HG03175 (cell line): ENCODE measurements around the gene STX10.
"Not testable (repeated sequence)": the region's sequence is repeated elsewhere in the genome, so short reads cannot be mapped to it uniquely, and the experiment has no call there.

ENCODE experiments used
- ATAC-seq: cut with Tn5 transposase; IDR thresholded peaks from one replicate; pipeline ENCODE4 v1.9.1; 2021; ENCODE audit warnings: mild to moderate bottlenecking, moderate library complexity; ENCODE audit not compliant: unreplicated experiment

The STX10 gene, protein sequence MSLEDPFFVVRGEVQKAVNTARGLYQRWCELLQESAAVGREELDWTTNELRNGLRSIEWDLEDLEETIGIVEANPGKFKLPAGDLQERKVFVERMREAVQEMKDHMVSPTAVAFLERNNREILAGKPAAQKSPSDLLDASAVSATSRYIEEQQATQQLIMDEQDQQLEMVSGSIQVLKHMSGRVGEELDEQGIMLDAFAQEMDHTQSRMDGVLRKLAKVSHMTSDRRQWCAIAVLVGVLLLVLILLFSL

DNA sequence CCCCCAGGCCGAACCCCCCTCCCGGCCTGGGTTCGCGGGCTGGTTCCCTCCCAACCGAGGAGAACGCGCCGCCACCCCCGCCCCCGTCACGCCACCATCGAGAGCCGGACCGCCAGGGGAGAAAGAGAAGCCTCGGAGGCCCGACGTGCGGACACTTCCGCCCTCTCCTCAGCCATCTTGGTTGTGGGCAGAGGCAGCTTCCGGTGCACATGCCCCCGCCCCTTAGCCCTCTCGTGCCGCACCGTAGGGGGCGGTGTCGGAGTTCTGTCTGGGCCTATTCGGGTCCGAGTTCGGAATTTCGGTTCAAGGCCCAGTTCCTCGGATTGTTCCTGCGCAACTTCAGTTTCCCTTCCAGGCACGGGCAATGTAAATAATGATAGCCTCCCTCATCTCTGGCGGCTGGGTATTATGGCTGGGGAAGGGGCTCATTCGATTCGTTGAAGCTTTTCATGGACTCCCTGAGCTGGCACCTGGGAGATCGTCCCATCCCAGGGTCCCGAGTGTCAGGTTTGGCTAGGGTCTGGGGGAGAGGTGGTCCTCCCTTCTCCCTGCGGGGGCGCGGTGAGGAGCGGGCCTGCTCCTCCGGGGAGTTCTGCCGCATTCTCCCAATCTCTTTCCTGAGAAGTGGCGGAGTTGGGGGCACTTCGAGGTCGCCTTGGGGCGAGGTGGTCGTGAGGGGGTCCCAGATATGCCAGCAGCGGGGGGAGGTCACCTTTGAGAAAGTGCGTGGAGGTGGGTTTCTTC lies at the start of gene STX10, which contains the start of gene IER2:
TSS of gene STX10 (minus strand) at position 189 of the 744 bp plus-strand sequence. CDS start 202 bp downstream, outside the sequence.
TSS of gene IER2 (plus strand) at position 225 of the 744 bp plus-strand sequence. CDS start 2,776 bp downstream, outside the sequence.
- ATAC-seq: peak; percentile 41

GRCh38 chr19:13198634-13199033 lies 48.5 kb upstream of the STX10 start:
- ATAC-seq: no peak

- ATAC-seq: no peak
Observed at GRCh38 chr19:13195678-13196077, 45.5 kb upstream of the STX10 start.

GRCh38 chr19:13190781-13191540 lies 40.8 kb upstream of the STX10 start:
- no peak for ATAC-seq

DNA sequence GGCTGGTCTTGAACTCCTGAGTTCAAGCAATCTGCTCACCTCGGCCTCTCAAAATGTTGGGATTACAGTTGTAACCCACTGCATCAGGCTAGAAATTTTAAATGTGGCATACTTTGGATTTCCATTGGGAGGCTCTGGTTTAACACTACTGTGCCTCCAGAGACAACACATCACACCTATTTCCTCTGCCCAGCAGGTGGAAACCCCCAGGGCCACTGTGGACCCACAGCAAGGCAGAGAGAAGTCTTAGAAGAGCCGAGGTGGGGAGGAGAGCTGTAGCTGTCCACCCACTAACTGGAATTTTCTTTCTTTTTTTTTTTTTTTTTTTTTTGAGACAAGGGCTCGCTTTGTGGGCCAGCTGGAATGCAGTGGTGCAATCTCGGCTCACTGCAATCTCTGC lies 39.4 kb upstream of the STX10 start:
- ATAC-seq: no peak

- no peak for ATAC-seq
Observed at GRCh38 chr19:13187419-13187818, 37.2 kb upstream of the STX10 start.

- ATAC-seq: not testable (repeated sequence)
Observed at GRCh38 chr19:13186688-13187087, 36.5 kb upstream of the STX10 start.

DNA sequence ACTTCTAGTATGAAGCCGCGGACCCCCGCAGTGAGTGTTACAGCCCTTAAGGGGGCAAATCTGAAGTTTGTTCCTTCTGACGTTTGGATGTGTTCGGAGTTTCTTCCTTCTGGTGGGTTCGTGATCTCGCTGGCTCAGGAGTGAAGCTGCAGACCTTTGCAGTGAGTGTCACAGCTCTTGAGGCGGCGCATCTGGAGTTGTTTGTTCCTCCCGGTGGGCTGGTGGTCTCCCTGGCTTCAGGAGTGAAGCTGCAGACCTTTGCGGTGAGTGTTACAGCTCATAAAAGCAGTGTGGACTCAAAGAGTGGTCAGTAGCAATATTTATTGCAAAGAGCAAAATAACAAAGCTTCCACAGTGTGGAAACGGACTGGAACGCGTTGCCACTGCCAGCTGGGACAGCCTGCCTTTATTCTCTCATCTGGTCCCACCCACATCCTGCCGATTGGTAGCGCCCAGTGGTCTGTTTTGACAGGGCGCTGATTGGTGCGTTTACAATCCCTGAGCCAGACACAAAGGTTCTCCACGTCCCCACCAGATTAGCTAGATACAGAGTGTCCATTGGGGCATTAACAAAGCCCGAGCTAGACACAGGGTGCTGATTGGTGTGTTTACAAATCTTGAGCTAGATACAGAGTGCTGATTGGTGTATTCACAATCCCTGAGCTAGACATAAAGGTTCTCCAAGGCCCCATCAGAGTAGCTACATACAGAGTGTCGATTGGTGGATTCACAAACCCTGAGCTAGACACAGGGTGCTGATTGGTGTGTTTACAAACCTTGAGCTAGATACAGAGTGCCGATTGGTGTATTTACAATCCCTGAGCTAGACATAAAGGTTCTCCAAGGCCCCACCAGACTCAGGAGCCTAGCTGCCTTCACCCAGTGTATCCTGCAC lies 35.8 kb upstream of the STX10 start:
- ATAC-seq: not testable (repeated sequence)

DNA sequence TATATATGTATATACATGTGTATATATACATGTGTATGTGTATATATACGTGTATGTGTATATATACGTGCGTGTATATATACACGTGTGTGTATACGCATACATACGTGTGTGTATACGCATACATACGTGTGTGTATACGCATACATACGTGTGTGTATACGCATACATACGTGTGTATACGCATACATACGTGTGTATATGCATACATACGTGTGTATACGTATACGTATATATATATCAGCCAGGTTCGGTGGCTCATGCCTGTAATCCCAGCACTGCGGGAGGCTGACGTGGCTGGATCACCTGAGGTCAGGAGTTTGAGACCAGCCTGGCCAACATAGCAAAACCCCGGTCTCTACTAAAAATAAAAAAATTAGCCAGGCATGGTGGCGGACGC lies 34.8 kb upstream of the STX10 start:
- not testable (repeated sequence) for ATAC-seq

GRCh38 chr19:13181747-13182388 lies 31.7 kb upstream of the STX10 start:
- ATAC-seq: no peak

- not testable (repeated sequence) for ATAC-seq
Observed at GRCh38 chr19:13178291-13178690, 28.1 kb upstream of the STX10 start.

DNA sequence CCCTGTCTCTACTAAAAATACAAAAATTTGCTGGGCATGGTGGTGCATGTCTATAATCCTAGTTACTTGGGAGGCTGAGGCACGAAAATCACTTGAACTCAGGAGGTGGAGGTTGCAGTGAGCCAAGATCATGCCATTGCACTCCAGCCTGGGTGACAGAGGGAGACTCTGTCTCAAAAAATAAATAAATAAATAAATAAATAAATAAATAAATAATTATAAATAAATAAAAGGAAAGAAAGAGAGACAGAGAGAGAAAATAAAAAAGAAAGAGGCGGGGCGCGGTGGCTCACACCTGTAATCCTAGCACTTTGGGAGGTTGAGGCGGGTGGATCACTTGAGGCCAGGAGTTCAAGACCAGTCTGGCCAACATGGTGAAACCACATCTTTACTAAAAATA lies 27.4 kb upstream of the STX10 start:
- ATAC-seq: not testable (repeated sequence)

- no peak for ATAC-seq
Observed at GRCh38 chr19:13176345-13176744, 26.2 kb upstream of the STX10 start.

- no peak for ATAC-seq
Observed at GRCh38 chr19:13173139-13173737, 23.1 kb upstream of the STX10 start.

DNA sequence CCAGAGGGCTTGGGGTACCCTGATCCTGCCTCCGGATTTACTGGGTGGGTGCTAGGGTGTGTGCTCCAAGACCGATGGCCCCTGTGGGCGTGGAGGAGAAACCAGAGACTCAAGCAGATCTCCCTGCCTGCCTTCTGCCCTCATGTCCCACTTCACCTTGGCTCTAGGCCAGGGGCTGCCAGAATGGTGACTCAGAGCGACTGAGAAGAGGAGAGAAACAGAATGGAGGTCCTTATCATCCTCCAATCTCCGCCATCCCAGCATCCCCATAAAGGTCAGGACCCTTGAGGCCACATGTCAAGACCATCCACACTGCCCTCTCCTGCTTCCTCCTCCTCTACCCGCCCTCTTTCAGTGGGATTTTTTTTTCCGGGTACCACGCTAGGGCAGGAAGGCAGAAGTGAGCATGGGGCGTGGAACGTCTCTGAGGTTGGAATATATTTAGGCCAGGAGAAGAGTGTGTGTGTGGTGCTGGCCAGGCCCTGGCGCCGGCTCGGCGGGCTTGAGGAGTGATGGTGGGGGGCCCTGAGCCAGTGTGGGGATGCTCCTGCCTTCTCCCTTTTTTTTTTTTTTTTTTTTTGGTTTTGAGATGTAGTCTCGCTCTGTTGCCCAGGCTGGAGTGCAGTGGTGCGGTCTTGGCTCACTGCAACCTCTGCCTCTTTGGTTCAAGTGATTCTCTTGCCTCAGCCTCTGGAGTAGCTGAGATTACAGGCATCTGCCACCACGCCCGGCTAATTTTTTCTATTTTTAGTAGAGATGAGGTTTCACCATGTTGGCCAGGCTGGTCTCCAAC lies 22.4 kb upstream of the STX10 start:
- no peak for ATAC-seq

GRCh38 chr19:13171146-13171545 lies 21.0 kb upstream of the STX10 start:
- no peak for ATAC-seq

DNA sequence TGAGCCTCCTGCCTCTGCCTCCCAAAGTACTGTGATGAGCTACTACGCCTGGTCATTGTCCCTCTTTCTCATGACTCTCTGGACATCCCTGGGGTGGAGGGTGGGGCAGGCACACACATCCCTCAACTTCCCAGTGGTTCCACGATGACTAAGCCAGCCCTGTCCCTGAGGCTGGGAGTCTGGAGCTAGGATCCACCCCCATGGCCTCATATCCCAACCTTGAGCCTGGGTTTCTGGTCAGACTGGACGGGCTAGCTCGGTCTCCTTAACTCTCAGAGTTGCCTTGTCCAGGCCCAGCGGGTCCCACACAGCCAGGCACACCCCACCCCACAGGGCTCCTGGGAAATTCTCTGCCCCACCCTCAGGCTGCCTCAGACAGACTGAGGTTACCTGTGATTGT lies 19.6 kb upstream of the STX10 start:
- ATAC-seq: no peak

DNA sequence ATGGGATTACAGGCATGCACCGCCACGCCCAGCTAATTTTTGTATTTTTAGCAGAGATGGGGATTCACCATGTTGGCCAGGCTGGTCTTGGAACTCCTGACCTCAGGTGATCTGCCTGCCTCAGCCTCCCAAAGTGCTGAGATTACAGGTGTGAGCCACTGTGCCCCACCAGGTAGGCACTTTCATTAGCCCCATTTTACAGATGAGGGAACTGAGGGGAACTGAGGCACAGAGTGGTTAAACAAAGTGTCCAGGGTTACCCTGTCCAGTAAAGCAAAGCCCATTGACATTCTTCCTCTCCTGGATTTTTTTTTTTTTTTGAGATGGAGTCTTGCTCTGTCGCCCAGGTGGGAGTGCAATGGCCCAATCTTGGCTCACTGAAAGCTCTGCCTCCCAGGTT lies 16.0 kb upstream of the STX10 start:
- not testable (repeated sequence) for ATAC-seq
